Testis (tissue), 2 donors: ENCODE measurements around the gene CDKAL1.

ENCODE experiments used
- POLR2A ChIP-seq: fragments of 450-650 bp; IDR thresholded peaks from one replicate; pipeline ENCODE4 v1.6.1; 2017; ENCODE audit warnings: antibody characterized with exemption, mild to moderate bottlenecking, moderate library complexity
- TF ChIP-seq, protein P1 (sequence below), 3 experiments: fragments of 450-650 bp in 2 of 3; fragments of 200-600 bp in 1 of 3; sonication (generic) in 1 of 3; IDR thresholded peaks; one replicate each; pipeline ENCODE4 v1.5.1; 2016 to 2019; ENCODE audit warnings: antibody characterized with exemption in 3 of 3, mild to moderate bottlenecking in 2 of 3, moderate library complexity in 1 of 3

DNA sequence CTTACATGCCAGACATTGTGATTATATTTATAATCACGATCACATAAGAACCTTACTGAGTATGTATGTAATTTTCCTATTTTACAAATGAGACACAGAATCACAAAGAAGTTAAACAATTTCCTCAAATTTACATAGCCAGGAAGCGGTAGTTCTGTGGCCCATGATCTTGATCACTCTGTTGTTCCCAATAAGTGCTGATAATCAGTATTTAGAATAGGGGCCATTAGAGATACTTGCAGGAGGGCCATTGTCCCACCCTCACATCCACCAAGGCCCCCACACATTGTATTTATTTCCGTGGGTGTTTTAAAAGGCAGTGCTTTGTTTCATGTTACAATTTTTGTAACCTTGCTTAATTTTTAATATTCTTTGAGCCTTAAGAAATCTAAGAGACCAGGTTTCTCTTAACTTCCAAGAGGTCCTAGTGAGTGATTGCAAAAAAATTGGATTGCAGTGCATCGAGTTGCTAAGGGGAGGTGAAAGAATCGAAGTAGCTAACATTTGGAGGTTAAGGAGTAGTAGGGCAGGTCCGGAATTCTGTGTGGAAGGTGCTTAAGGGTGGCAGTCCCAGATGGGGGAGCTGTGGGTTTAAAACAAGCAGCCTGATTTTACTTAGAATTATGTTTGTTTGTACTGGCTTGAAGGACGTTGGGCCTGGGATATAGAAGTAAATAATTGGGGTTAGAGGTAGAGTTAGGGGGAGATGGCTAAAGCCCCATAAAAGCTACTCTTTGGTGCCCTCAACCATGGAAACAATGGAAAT, 339.4 kb downstream of the CDKAL1 start:
- TF ChIP-seq, protein P1, sequence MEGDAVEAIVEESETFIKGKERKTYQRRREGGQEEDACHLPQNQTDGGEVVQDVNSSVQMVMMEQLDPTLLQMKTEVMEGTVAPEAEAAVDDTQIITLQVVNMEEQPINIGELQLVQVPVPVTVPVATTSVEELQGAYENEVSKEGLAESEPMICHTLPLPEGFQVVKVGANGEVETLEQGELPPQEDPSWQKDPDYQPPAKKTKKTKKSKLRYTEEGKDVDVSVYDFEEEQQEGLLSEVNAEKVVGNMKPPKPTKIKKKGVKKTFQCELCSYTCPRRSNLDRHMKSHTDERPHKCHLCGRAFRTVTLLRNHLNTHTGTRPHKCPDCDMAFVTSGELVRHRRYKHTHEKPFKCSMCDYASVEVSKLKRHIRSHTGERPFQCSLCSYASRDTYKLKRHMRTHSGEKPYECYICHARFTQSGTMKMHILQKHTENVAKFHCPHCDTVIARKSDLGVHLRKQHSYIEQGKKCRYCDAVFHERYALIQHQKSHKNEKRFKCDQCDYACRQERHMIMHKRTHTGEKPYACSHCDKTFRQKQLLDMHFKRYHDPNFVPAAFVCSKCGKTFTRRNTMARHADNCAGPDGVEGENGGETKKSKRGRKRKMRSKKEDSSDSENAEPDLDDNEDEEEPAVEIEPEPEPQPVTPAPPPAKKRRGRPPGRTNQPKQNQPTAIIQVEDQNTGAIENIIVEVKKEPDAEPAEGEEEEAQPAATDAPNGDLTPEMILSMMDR (IDR thresholded peaks at IDR 0.05) = no peak
- TF ChIP-seq POLR2A = no peak
